ENCODE data around the gene GTF2A1L. TPM values are rescaled to one million over a fixed set of nuclear protein-coding genes. Genes with fewer than 3 reads are reported as not detected.

GTF2A1L gene
- total RNA-seq, 1 donor from 2014 or later, result not detected

GRCh38 chr2:48721158-48721557 is 103.5 kb downstream of the GTF2A1L start:
- intact Hi-C loops (cut with micrococcal nuclease), result no loop called here
- no peak for DNase-seq
- H3K36me3 Mint-ChIP-seq (ENCODE audit: low read depth), result no peaks in the 10 kb centered on the region
- peaks cover 2% of the 10 kb centered on the region for H3K27me3 Mint-ChIP-seq
- H3K27ac Mint-ChIP-seq, result no peak overlapping the region
- no peaks in the 10 kb centered on the region for H3K9me3 Mint-ChIP-seq
- no peaks in the 10 kb centered on the region for H3K4me1 Mint-ChIP-seq
- no peak overlapping the region for H3K4me3 Mint-ChIP-seq

- H3K4me1 Mint-ChIP-seq, result no peaks in the 10 kb centered on the region
- H3K4me3 Mint-ChIP-seq, result no peak overlapping the region
- intact Hi-C loops (cut with micrococcal nuclease), result no loop called here
- H3K9me3 Mint-ChIP-seq, result no peaks in the 10 kb centered on the region
- peaks cover 2% of the 10 kb centered on the region for H3K27me3 Mint-ChIP-seq
- H3K27ac Mint-ChIP-seq, result no peak overlapping the region
- H3K36me3 Mint-ChIP-seq (ENCODE audit: low read depth), result no peaks in the 10 kb centered on the region
- no peak for DNase-seq
Observed at GRCh38 chr2:48722391-48722790, 104.7 kb downstream of the GTF2A1L start.

- H3K27ac Mint-ChIP-seq, result no peak overlapping the region
- peaks cover 2% of the 10 kb centered on the region for H3K27me3 Mint-ChIP-seq
Observed at GRCh38 chr2:48723129-48723528, 105.5 kb downstream of the GTF2A1L start.

GRCh38 chr2:48724278-48724677 is 106.6 kb downstream of the GTF2A1L start:
- H3K27me3 Mint-ChIP-seq, result peaks cover 2% of the 10 kb centered on the region
- no peaks in the 10 kb centered on the region for H3K9me3 Mint-ChIP-seq
- H3K4me1 Mint-ChIP-seq, result no peaks in the 10 kb centered on the region
- no peak for DNase-seq
- H3K27ac Mint-ChIP-seq, result no peak overlapping the region
- no peak overlapping the region for H3K4me3 Mint-ChIP-seq
- H3K36me3 Mint-ChIP-seq (ENCODE audit: low read depth), result no peaks in the 10 kb centered on the region
- intact Hi-C loops (cut with micrococcal nuclease), result no loop called here

More at GRCh38 chr2:48723129-48723528, 105.5 kb downstream of the GTF2A1L start:
- Mint-ChIP-seq H3K4me1 (no peaks in the 10 kb centered on the region), H3K4me3 (no peak overlapping the region), H3K9me3 (no peaks in the 10 kb centered on the region), H3K36me3 (ENCODE audit: low read depth) (no peaks in the 10 kb centered on the region)
- DNase-seq, result no peak
- intact Hi-C loops (cut with micrococcal nuclease), result no loop called here

GRCh38 chr2:48725696-48726494 is 108.2 kb downstream of the GTF2A1L start:
- no peak for DNase-seq
- intact Hi-C loops (cut with micrococcal nuclease), result no loop called here
- no peaks in the 10 kb centered on the region for H3K4me1 Mint-ChIP-seq
- no peak overlapping the region for H3K4me3 Mint-ChIP-seq
- no peaks in the 10 kb centered on the region for H3K9me3 Mint-ChIP-seq
- no peaks in the 10 kb centered on the region for H3K36me3 Mint-ChIP-seq (ENCODE audit: low read depth)
- no peak overlapping the region for H3K27ac Mint-ChIP-seq
- H3K27me3 Mint-ChIP-seq, result no peaks in the 10 kb centered on the region

- H3K9me3 Mint-ChIP-seq, result no peaks in the 10 kb centered on the region
- intact Hi-C loops (cut with micrococcal nuclease), result no loop called here
- DNase-seq, result no peak
- no peaks in the 10 kb centered on the region for H3K27me3 Mint-ChIP-seq
- no peaks in the 10 kb centered on the region for H3K4me1 Mint-ChIP-seq
- no peaks in the 10 kb centered on the region for H3K36me3 Mint-ChIP-seq (ENCODE audit: low read depth)
- no peak overlapping the region for H3K4me3 Mint-ChIP-seq
- no peak overlapping the region for H3K27ac Mint-ChIP-seq
Observed at GRCh38 chr2:48727560-48727959, 109.9 kb downstream of the GTF2A1L start.

- H3K27ac Mint-ChIP-seq, result no peak overlapping the region
- no peak for DNase-seq
- no peak overlapping the region for H3K4me3 Mint-ChIP-seq
- H3K9me3 Mint-ChIP-seq, result no peaks in the 10 kb centered on the region
- no peaks in the 10 kb centered on the region for H3K4me1 Mint-ChIP-seq
- intact Hi-C loops (cut with micrococcal nuclease), result no loop called here
- H3K36me3 Mint-ChIP-seq (ENCODE audit: low read depth), result no peaks in the 10 kb centered on the region
- H3K27me3 Mint-ChIP-seq, result no peaks in the 10 kb centered on the region
Observed at GRCh38 chr2:48728295-48728694, 110.6 kb downstream of the GTF2A1L start.

- intact Hi-C loops (cut with micrococcal nuclease), result no loop called here
Observed at GRCh38 chr2:48728840-48729239, 111.2 kb downstream of the GTF2A1L start.

More at GRCh38 chr2:48728840-48729239, 111.2 kb downstream of the GTF2A1L start:
- Mint-ChIP-seq H3K4me3 (no peak overlapping the region), H3K4me1 (no peaks in the 10 kb centered on the region), H3K9me3 (no peaks in the 10 kb centered on the region), H3K36me3 (ENCODE audit: low read depth) (no peaks in the 10 kb centered on the region), H3K27ac (no peak overlapping the region), H3K27me3 (no peaks in the 10 kb centered on the region)
- DNase-seq, result no peak

Other genes with a start within 250 kb of the GTF2A1L start
- gene PPP1R21, start 177.1 kb upstream of the GTF2A1L start, total RNA-seq, result 21.2 and 21.3 TPM in 2 replicates
- 0.93 and 1.3 TPM in 2 replicates for gene STON1, start 87.7 kb upstream of the GTF2A1L start, total RNA-seq
- not detected in 2 replicates for gene LHCGR, start 137.9 kb downstream of the GTF2A1L start, total RNA-seq